Measurements from ENCODE around the gene AMZ1. TPM values are rescaled to one million over a fixed set of nuclear protein-coding genes. Genes with fewer than 3 reads are reported as not detected.
"Not testable (repeated sequence)": the region's sequence is repeated elsewhere in the genome, so short reads cannot be mapped to it uniquely, and the experiment has no call there.

The AMZ1 gene
- total RNA-seq, 4 donors from 2014 or later: 0.64 TPM; not detected in 3

GRCh38 chr7:2689951-2690705 is 2.1 kb downstream of the AMZ1 start:
- no peak overlapping the region for H3K4me3 ChIP-seq
- no peak overlapping the region for H3K27ac ChIP-seq
- no peaks in the 10 kb centered on the region for H3K36me3 ChIP-seq
- in situ Hi-C loops (cut with MboI; ENCODE audit: low pct_ligation_motif_present in 1 of 4, low pct_unique_long_range_greater_than_20kb in 1 of 4, low sequenced_read_pairs in 3 of 4) (loop anchor here in 3 of 4 donors (25.0 kb wide), 2 partner anchors 203 to 228 kb away; partner anchors contain the start of gene GRIFIN (in 1 of the 3)), intact Hi-C loops (cut with DNase I; ENCODE audit: low total_unique reads) (no loop called here)
- H3K9me3 ChIP-seq: no peaks in the 10 kb centered on the region
- WGBS, 2 donors (ENCODE audit: low coverage in 1 of 2): 37 to 57% methylated on average over 8 to 23 of the region's 23 CpGs
- DNase-seq: no peak
- H3K4me1 ChIP-seq: peaks cover 0 to 18% (median 15%) of the 10 kb centered on the region in 4 donors
- peaks cover 77% of the 10 kb centered on the region for H3K27me3 ChIP-seq
- no peak for TF ChIP-seq POLR2A (IDR thresholded peaks at IDR 0.05)
- TF ChIP-seq CTCF (IDR thresholded peaks at IDR 0.05): no peak
- TF ChIP-seq EP300 (IDR thresholded peaks at IDR 0.05; ENCODE audit: low read depth): no peak
- no peak for TF ChIP-seq POLR2AphosphoS5 (IDR thresholded peaks at IDR 0.05)

- intact Hi-C loops (cut with DNase I; ENCODE audit: low total_unique reads): no loop called here
- no peak overlapping the region for H3K27ac ChIP-seq
- peaks cover 68% of the 10 kb centered on the region for H3K27me3 ChIP-seq
- in situ Hi-C loops (cut with MboI; ENCODE audit: low pct_ligation_motif_present in 1 of 4, low pct_unique_long_range_greater_than_20kb in 1 of 4, low sequenced_read_pairs in 3 of 4): loop anchor here in 3 of 4 donors (25.0 kb wide), 2 partner anchors 204 to 229 kb away; partner anchors contain the start of gene GRIFIN (in 1 of the 3)
- no peak overlapping the region for H3K4me3 ChIP-seq
- no peak for TF ChIP-seq POLR2AphosphoS5 (IDR thresholded peaks at IDR 0.05)
- no peak for TF ChIP-seq POLR2A (IDR thresholded peaks at IDR 0.05)
- TF ChIP-seq EP300 (IDR thresholded peaks at IDR 0.05; ENCODE audit: low read depth): no peak
- no peak for TF ChIP-seq CTCF (IDR thresholded peaks at IDR 0.05)
- H3K9me3 ChIP-seq: no peaks in the 10 kb centered on the region
- WGBS, 2 donors (ENCODE audit: low coverage in 1 of 2): 50 to 68% methylated on average over 7 to 18 of the region's 18 CpGs
- H3K4me1 ChIP-seq: peaks cover 0 to 18% (median 15%) of the 10 kb centered on the region in 4 donors
- H3K36me3 ChIP-seq: no peaks in the 10 kb centered on the region
- no peak for DNase-seq
These were observed 3.2 kb downstream of the AMZ1 start for GRCh38 chr7:2691011-2691707.

DNA sequence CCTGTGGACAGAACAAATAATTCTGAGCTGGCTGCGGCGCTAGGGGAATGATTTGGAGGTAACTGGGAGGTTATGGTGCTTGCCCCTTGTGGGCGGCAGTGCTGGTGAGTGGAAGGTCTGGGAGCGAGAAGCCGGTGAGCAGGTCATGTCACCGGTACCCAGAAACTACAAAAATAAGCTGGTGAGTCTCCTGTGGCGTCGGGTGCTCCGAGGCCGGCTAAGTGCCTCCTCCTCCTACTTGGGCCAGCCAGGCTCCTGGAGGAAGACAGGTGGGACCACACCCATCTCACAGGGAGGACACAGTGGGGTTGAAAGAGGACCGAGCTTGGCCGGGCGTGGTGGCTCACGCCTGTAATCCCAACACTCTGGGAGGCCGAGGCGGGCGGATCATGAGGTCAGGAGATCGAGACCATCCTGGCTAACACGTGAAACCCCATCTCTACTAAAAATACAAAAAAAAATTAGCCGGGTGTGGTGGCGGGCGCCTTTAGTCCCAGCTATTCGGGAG is 4.0 kb downstream of the AMZ1 start:
- in situ Hi-C loops (cut with MboI; ENCODE audit: low pct_ligation_motif_present in 1 of 4, low pct_unique_long_range_greater_than_20kb in 1 of 4, low sequenced_read_pairs in 3 of 4): loop anchor here in 3 of 4 donors (25.0 kb wide), 2 partner anchors 205 to 230 kb away; partner anchors contain the start of gene GRIFIN (in 1 of the 3)
- not testable (repeated sequence) for H3K27ac ChIP-seq

DNA sequence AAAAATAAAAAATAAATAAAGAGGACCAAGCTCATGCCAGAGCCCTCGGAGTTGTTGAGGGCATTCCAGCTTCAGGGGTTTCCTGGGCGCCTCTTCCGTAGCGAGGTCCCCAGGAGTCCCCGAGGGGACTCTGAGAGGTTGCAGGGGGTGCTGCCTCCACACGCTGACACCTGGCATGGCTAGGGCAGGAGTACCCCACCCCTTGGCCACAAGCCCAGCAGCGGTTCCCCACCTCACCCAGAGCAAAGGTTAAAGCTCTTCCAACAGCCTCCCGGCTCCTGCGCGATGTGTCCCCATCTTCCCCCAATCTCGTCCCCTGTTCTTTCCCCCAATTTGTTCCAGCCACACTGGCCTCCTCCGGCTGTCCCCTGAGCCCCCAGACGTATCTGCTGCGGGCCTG is 4.5 kb downstream of the AMZ1 start:
- intact Hi-C loops (cut with DNase I; ENCODE audit: low total_unique reads) (no loop called here), in situ Hi-C loops (cut with MboI; ENCODE audit: low pct_ligation_motif_present in 1 of 4, low pct_unique_long_range_greater_than_20kb in 1 of 4, low sequenced_read_pairs in 3 of 4) (loop anchor here in 3 of 4 donors (25.0 kb wide), 2 partner anchors 205 to 230 kb away; partner anchors contain the start of gene GRIFIN (in 1 of the 3))
- Histone ChIP-seq H3K9me3 (no peaks in the 10 kb centered on the region), H3K4me3 (no peak overlapping the region), H3K27me3 (peaks cover 54% of the 10 kb centered on the region), H3K4me1 (peaks cover 0 to 16% (median 13%) of the 10 kb centered on the region in 4 donors), H3K27ac (no peak overlapping the region), H3K36me3 (no peaks in the 10 kb centered on the region)
- TF ChIP-seq POLR2A (IDR thresholded peaks at IDR 0.05): no peak
- no peak for TF ChIP-seq EP300 (IDR thresholded peaks at IDR 0.05; ENCODE audit: low read depth)
- no peak for TF ChIP-seq POLR2AphosphoS5 (IDR thresholded peaks at IDR 0.05)
- TF ChIP-seq CTCF (IDR thresholded peaks at IDR 0.05): no peak
- no peak for DNase-seq
- WGBS, 2 donors (ENCODE audit: low coverage in 1 of 2): 69% methylated on average over 14 of the region's 14 CpGs; no CpG with 5 or more reads in 1 of the 2 donors

More for the DNA sequence above, 4.0 kb downstream of the AMZ1 start:
- H3K9me3 ChIP-seq; H3K4me3 ChIP-seq; intact Hi-C loops (cut with DNase I; ENCODE audit: low total_unique reads); H3K36me3 ChIP-seq; DNase-seq: not testable (repeated sequence)
- 63 to 87% methylated on average over 9 to 23 of the region's 23 CpGs for WGBS, 2 donors (ENCODE audit: low coverage in 1 of 2)
- peaks cover 0 to 18% (median 15%) of the 10 kb centered on the region in 4 donors for H3K4me1 ChIP-seq
- H3K27me3 ChIP-seq: peaks cover 60% of the 10 kb centered on the region

DNA sequence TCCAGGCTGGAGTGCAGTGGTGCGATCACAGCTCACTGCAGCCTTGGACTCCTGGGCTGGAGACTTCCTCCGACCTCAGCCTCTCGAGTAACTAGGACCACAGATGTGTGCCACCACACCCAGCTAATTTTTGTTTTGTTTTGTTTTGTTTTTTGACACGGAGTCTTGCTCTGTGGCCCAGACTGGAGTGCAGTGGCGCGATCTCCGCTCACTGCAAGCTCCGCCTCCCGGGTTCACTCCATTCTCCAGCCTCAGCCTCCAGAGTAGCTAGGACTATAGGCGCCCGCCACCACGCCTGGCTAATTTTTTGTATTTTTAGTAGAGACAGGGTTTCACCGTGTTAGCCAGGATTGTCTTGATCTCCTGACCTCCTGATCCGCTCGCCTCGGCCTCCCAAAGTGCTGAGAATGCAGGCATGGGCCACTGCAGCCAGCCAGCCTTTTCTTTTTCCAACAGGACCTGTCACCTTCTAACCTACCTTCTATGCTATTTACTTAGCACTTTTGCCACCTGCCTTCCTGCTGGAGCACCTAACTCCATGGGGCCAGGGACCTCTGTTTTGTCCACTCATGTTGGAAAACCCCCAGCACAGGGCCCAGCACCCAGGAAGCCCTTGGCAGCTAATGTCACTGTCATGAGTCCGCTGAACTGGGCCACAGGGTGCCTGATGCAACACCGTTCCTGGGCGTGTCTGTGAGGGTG is 5.6 kb downstream of the AMZ1 start:
- H3K4me3 ChIP-seq; H3K9me3 ChIP-seq; H3K4me1 ChIP-seq; H3K36me3 ChIP-seq; DNase-seq; intact Hi-C loops (cut with DNase I; ENCODE audit: low total_unique reads); H3K27ac ChIP-seq: not testable (repeated sequence)
- peaks cover 44% of the 10 kb centered on the region for H3K27me3 ChIP-seq
- in situ Hi-C loops (cut with MboI; ENCODE audit: low pct_ligation_motif_present in 1 of 4, low pct_unique_long_range_greater_than_20kb in 1 of 4, low sequenced_read_pairs in 3 of 4): loop anchor here in 3 of 4 donors (25.0 kb wide), 2 partner anchors 206 to 231 kb away; partner anchors contain the start of gene GRIFIN (in 1 of the 3)
- 80 to 93% methylated on average over 3 to 19 of the region's 19 CpGs for WGBS, 2 donors (ENCODE audit: low coverage in 1 of 2)

DNA sequence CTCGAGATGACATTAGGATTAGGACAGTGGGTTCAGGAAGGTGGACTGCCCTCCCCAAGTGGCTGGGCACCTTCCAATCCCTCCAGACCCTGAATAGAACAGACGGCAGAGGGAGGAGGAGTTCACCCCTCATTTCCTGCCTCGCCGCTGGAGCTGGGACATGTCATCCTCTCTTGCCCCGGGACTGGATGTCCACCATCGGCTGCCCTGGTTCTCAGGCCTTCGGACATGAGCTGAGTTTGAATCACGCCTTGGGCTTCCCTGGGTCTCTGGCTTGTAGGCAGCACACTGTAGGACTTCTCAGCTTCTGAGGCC is 6.1 kb downstream of the AMZ1 start:
- H3K4me1 ChIP-seq; H3K4me3 ChIP-seq; H3K27ac ChIP-seq; DNase-seq; H3K9me3 ChIP-seq; H3K36me3 ChIP-seq; intact Hi-C loops (cut with DNase I; ENCODE audit: low total_unique reads): not testable (repeated sequence)
- in situ Hi-C loops (cut with MboI; ENCODE audit: low pct_ligation_motif_present in 1 of 4, low pct_unique_long_range_greater_than_20kb in 1 of 4, low sequenced_read_pairs in 3 of 4): loop anchor here in 3 of 4 donors (25.0 kb wide), 2 partner anchors 207 to 232 kb away; partner anchors contain the start of gene GRIFIN (in 1 of the 3)
- 77 to 93% methylated on average over 7 to 8 of the region's 8 CpGs for WGBS, 2 donors (ENCODE audit: low coverage in 1 of 2)
- peaks cover 39% of the 10 kb centered on the region for H3K27me3 ChIP-seq
